Lower lobe of right lung (tissue), 2 donors: Measurements from ENCODE around the gene GLT8D2. TPM values are rescaled to one million over a fixed set of nuclear protein-coding genes. Genes with fewer than 3 reads are reported as not detected.

Source experiments
- ATAC-seq, 2 donors: fragments of 200-7000 bp; cut with Tn5 transposase; one replicate each; pipeline ENCODE4 v1.9.1; 2020 to 2022; ENCODE audit warnings: mild to moderate bottlenecking in 2 of 2, moderate library complexity in 2 of 2
- DNase-seq: peaks from one replicate; pipeline ENCODE4 v3.0.0-alpha.2; 2020
- H3K27ac ChIP-seq: fragments of 200-600 bp; one replicate; pipeline ENCODE4 v1.8.0; 2022
- H3K27me3 ChIP-seq: fragments of 200-600 bp; one replicate; pipeline ENCODE4 v1.8.0; 2022; ENCODE audit warnings: low read depth
- H3K36me3 ChIP-seq: fragments of 200-600 bp; one replicate; pipeline ENCODE4 v1.8.0; 2022; ENCODE audit warnings: mild to moderate bottlenecking
- H3K4me1 ChIP-seq: fragments of 200-600 bp; one replicate; pipeline ENCODE4 v1.8.0; 2022
- H3K4me3 ChIP-seq: fragments of 200-600 bp; one replicate; pipeline ENCODE4 v1.8.0; 2022; ENCODE audit warnings: mild to moderate bottlenecking
- H3K9me3 ChIP-seq: fragments of 200-600 bp; one replicate; pipeline ENCODE4 v1.8.0; 2022
- CTCF ChIP-seq: fragments of 200-600 bp; IDR thresholded peaks from one replicate; pipeline ENCODE4 v1.8.0; 2022; ENCODE audit warnings: antibody characterized with exemption, mild to moderate bottlenecking
- intact Hi-C: fragments of 100-400 bp; cut with DNase I; formaldehyde crosslinking; loops from one replicate; pipeline ENCODE4 v1.11.0; 2022
- total RNA-seq: library from RNA; stranded (reverse); fragmentation: NEBNext Ultra II Directional; extraction: Animal tissue kit (Norgen Biotek cat#: 25700); gene quantifications from one replicate; pipeline ENCODE4 v1.2.1, GENCODE V29; 2021
- donor health status: DM: no; HTN: yes; CAD: no; lungs with severe emphysema.

GLT8D2 gene
- total RNA-seq, 1 donor from 2014 or later: 10.5 TPM

GRCh38 chr12:104083769-104084475 is 33.9 kb upstream of the GLT8D2 start:
- no peak for DNase-seq
- H3K9me3 ChIP-seq: no peaks in the 10 kb centered on the region
- no peak for TF ChIP-seq CTCF
- H3K36me3 ChIP-seq: peaks cover 88% of the 10 kb centered on the region
- H3K27me3 ChIP-seq: no peaks in the 10 kb centered on the region
- ATAC-seq: no peak
- H3K27ac ChIP-seq: no peak overlapping the region
- H3K4me3 ChIP-seq: no peak overlapping the region
- H3K4me1 ChIP-seq: no peaks in the 10 kb centered on the region
- intact Hi-C loops: no loop called here

DNA sequence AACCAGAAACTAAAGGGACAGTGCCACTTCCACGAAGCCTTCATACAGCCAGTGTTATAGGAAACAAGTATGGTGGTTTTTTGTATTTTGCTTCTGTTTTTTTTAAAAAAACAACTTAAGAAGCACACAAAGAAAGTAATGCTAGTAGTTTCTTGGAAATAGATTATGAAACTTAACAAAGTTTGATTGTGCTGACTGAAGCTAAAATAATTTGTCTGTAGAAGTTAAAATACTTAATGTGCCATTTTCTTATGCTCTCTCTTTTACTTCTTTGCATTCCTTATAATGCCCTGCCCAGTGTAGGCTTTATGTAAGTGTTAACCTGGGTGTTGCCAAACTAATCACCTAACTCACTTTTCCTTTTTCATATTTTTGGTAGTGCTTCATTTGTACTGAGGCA is 30.8 kb upstream of the GLT8D2 start:
- intact Hi-C loops: no loop called here

DNA sequence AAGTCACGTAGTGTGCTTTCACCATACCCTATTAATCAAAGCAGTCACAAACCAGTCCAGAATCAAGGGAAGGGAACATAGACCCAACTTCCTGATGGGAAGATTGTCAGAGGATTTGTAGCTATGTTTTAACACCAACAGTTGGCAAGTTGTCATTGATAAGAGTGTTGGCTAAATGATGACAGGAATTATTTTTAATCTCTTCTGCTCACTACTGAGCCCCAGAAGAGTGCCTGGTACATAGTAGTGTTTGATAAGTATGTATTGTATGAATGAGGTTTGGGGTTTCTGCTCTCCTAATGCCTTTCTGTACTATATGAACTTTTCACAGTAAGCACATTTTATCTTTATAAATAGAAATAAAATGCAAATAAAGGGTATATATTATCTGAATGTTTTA is 29.0 kb upstream of the GLT8D2 start:
- Histone ChIP-seq H3K9me3 (no peaks in the 10 kb centered on the region), H3K4me1 (no peaks in the 10 kb centered on the region), H3K36me3 (peaks cover 49% of the 10 kb centered on the region), H3K27me3 (no peaks in the 10 kb centered on the region), H3K27ac (no peak overlapping the region), H3K4me3 (no peak overlapping the region)
- ATAC-seq (no peak), DNase-seq (no peak)
- intact Hi-C loops: no loop called here
- TF ChIP-seq CTCF: no peak

More for the DNA sequence above, 30.8 kb upstream of the GLT8D2 start:
- Histone ChIP-seq H3K4me3 (no peak overlapping the region), H3K9me3 (no peaks in the 10 kb centered on the region), H3K36me3 (peaks cover 67% of the 10 kb centered on the region), H3K27me3 (no peaks in the 10 kb centered on the region), H3K27ac (no peak overlapping the region), H3K4me1 (no peaks in the 10 kb centered on the region)
- DNase-seq (no peak), ATAC-seq (no peak)
- no peak for TF ChIP-seq CTCF

- H3K36me3 ChIP-seq: peaks cover 44% of the 10 kb centered on the region
- intact Hi-C loops: no loop called here
Measured at GRCh38 chr12:104073699-104074098, 23.7 kb upstream of the GLT8D2 start.

DNA sequence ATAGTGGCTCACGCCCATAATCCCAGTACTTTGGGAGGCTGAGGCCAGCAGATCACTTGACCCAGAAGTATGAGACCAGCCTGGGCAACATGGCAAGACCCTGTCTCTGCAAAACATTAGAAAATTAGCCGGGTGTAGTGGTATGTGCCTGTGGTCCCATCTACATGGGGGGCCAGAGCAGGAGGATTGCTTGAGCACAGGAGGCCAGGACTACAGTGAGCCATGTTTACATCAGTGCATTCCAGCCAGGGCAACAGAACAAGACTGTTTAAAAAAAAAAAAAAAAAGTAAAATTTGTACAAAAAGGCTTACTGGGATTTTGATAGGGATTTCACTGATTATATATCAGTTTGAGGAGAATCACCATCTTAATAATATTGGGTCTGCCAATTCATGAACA is 22.1 kb upstream of the GLT8D2 start:
- Histone ChIP-seq H3K4me3 (no peak overlapping the region), H3K27me3 (no peaks in the 10 kb centered on the region), H3K4me1 (peaks cover 2% of the 10 kb centered on the region), H3K9me3 (no peaks in the 10 kb centered on the region), H3K36me3 (peaks cover 49% of the 10 kb centered on the region), H3K27ac (no peak overlapping the region)
- intact Hi-C loops: no loop called here
- DNase-seq (no peak), ATAC-seq (no peak)
- no peak for TF ChIP-seq CTCF

More at GRCh38 chr12:104073699-104074098, 23.7 kb upstream of the GLT8D2 start:
- H3K27ac ChIP-seq: no peak overlapping the region
- DNase-seq (no peak), ATAC-seq (no peak)
- no peak for TF ChIP-seq CTCF
- H3K4me1 ChIP-seq: no peaks in the 10 kb centered on the region
- no peaks in the 10 kb centered on the region for H3K9me3 ChIP-seq
- H3K27me3 ChIP-seq: no peaks in the 10 kb centered on the region
- H3K4me3 ChIP-seq: no peak overlapping the region
